HG02588 (cell line): ENCODE measurements around the gene TLNRD1.
"Not testable (repeated sequence)": the region's sequence is repeated elsewhere in the genome, so short reads cannot be mapped to it uniquely, and the experiment has no call there.

Experiments
- ATAC-seq: cut with Tn5 transposase; IDR thresholded peaks from one replicate; pipeline ENCODE4 v1.9.1; 2021; ENCODE audit warnings: mild to moderate bottlenecking, moderate library complexity; ENCODE audit not compliant: unreplicated experiment

The TLNRD1 gene

GRCh38 chr15:81000624-81001151 is at the start of gene TLNRD1:
Gene TLNRD1, plus strand, starts transcription at chr15:81000923. Its CDS starts 1,349 bp downstream, at chr15:81002272.
- ATAC-seq: peak; percentile 61

DNA sequence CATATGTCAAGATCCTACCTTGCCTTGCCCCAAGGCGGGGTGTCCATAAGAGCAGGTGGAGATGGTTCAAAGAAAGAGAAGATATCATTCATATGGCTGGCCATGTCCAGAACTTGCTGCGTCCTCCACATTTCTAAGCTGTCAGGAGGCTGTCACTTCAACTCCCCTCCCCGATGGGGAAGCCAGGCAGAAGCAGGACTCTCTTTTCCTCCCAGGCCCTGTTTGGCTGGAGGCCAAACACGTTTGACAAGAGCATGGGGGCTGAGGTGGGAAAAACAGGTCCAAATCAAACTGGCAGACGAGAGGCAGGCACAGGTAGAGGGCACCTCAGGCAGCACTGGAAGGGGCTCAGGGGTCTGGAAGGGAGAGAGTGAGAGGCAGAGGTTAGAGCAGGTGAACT is 48.8 kb upstream of the TLNRD1 start:
- no peak for ATAC-seq

- no peak for ATAC-seq
These were observed 47.4 kb upstream of the TLNRD1 start for GRCh38 chr15:80953001-80953952.

DNA sequence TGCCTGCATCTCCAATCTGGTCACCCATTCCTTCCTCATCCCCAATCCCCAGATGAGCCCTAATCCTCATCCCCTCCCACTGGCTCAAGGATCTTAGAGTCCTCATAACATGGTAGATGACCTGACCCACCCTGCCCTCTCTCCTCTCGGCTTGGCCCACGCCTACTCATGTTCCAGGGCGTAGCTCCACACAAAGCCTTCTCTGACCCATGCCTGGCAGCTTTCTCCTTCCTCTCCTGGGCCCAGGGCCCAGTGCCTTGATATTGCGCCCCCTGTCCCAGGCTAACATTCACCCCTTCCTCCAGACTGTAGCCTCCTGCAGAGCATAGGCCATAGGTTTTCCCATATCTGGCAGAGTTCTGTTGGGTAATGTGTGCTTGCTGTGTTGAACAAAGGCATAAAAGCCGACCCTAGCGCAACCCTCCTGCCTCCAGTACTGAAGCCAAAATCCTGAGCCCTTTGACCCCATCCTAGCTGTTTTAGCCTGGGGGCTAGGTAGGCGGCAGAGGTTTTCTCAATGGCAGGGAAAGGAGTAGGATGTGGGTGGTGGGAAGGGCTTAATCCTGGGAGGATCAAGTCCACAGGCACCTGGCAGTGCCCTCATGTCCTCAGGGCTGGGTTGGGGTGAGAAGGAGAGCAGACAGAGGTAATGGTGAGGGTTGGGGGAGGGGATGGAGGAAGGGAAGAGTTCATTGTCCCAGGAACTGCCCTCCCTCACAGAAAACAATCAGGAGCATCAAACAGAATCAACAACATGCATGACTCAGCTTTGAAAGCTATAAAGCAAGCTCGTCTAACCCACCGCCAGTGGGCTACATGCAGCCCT is 46.6 kb upstream of the TLNRD1 start:
- no peak for ATAC-seq

DNA sequence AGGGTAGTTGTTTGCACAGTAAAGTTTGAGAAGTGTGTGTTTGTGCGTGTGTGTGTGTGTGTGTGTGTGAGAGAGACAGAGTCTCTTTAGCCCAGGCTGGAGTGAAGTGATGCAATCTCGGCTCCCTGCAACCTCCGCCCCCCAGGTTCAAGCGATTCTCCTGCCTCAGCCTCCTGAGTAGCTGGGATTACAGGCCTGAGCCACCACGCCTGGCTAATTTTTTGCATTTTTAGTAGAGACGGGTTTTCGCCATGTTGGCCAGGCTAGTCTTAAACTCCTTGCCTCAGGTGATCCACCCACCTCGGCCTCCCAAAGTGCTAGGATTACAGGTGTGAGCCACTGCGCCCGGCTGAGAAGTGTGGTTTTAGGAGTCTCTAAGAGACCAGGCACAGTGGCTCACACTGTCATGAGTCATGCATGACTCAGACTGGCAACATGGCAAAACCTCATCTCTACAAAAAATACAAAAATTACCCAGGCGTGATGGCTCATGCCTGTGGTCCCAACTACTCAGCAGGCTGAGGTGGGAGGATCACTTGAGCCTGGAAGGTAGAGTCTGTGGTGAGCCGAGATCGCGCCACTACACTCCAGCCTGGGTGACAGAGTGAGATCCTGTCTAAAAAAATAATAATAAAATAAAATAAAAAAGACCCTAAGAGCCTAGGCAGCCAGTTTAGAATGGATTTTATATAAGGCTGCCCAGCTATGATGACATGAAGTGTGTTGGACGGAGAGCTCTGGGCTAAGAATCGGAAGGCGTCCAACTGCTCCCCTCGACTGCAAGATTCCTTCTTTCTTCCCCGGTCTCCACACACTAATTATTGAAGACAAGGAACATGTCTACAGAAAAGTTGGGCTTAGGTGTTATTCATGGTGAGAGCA is 44.9 kb upstream of the TLNRD1 start:
- ATAC-seq: not testable (repeated sequence)

DNA sequence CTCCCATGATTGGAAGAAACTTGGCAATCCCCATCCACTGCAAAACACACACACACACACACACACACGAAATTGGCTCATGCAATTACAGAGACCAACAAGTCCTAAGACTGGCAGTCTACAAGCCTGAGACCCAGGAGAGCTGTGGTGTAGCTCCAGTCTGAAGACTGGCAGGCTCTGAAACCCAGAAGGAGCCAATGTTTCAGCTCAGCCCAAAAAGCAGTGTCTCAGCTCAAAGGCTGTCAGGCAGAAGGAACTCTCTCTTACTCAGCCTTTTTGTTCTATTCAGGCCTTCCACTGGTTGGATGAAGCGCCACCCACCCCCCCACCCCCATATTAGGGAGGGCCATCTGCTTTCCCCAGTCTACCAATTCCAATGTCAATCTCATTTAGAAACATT is 43.2 kb upstream of the TLNRD1 start:
- no peak for ATAC-seq

DNA sequence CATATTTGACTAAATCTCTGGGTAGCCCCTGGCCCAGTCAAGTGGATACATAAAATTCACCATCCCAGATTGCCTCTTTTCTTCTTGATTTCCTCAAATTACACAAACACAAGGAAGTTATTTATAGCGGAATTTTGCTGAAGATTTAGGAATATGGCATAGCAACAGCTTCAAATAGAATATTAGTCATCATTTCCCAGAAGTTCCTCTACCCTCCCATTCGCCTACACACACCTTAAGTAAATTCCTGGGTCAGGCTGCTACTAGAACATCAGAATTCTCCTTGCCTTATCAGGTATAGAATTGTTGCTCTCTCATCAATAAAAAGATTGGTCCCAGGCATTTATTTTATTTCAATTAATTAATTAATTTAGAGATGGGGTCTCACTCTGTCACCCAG is 42.7 kb upstream of the TLNRD1 start:
- no peak for ATAC-seq

DNA sequence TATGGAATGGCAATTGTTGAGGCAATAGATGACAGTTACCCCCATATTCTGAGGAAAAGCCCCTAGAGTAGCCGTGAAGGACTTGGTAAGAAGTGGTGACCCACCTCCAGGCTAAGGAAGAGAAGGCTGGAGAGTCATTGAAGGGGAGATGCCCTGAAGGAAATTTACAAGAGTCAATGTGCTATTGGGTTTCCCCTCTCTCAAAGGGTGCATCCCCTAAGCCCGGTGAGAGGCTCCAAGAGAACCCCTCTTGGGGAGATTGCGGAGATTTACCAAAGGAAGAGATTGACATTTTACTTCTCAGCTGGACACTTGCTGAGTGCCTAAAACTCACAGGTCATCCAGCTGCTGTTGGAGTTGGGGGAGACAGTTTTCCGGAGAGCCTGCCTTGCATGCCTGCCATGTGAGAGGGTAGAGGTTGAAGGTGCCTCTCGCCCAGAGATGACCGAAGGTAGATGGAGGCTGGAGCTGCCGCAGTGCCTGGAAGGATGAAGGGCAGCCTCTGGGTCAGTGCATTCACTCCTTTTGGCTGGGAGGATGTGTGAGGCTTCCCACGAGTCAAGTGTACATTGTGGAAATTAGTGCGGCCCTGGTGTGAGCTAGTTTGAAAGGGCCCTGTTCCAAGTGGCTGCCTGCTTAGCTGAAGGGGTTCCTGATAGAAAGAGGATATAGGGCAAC is 41.8 kb upstream of the TLNRD1 start:
- no peak for ATAC-seq

GRCh38 chr15:80965454-80965853 is 35.3 kb upstream of the TLNRD1 start:
- ATAC-seq: not testable (repeated sequence)

- ATAC-seq: no peak
These were observed 34.1 kb upstream of the TLNRD1 start for GRCh38 chr15:80966431-80967197.

- ATAC-seq: no peak
These were observed 33.3 kb upstream of the TLNRD1 start for GRCh38 chr15:80967451-80967850.

GRCh38 chr15:80967991-80968510 is 32.7 kb upstream of the TLNRD1 start:
- no peak for ATAC-seq

DNA sequence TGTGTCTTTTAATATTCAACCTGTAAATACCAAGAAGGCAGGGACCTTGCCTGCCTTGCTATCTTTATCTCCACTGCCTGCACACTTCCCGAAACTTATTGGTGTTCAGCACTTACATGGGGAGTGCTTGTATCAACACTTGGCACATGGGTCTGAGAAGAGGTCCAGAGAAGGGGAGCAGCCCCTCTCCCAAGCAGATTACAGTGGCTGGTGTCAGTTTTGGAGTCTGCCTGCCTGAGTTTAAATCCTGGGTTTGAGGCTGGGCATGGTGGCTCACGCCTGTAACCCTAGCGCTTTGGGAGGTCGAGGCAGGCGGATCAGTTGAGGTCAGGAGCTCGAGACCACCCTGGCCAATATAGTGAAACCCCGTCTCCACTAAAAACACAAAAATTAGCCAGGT is 31.4 kb upstream of the TLNRD1 start:
- no peak for ATAC-seq

- no peak for ATAC-seq
These were observed 30.6 kb upstream of the TLNRD1 start for GRCh38 chr15:80970018-80970657.

DNA sequence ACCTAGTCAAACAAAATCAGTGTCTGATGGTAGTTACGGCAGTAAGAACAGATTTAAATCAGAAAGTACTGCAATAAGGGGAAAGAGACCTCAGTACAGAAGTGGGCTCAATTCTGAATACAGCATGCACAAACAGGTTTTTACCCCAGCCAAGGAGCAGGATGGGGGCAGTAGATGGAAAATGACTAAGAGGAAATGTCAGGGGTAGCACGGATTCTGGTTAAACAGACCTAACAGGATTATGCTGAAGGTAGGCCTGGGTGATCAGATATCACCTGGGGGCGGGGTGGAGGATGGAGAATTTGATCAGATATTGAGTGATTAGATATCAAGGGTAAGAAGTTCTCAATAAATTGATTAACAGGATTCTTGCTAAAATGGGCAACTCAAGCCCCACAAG is 30.1 kb upstream of the TLNRD1 start:
- no peak for ATAC-seq

DNA sequence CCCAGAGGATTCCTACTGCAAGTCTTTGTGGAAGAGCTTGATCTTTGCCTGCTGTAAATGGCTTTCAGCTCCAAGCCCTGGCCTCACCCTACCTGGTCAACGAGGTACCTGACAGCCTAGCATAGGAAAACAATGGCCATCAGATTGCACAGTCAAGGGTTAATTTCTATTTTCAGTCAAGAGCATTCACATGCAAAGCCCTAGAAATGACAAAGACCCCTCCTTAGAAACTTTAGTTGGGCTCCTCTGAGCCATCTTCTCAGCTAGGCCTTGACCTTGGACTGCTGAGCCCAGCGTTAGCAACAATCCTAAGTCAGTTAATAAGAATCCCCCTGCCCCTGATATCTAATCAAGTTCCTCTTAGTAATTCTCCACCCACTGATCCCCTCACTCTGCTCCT is 29.6 kb upstream of the TLNRD1 start:
- no peak for ATAC-seq

GRCh38 chr15:80972276-80972675 is 28.4 kb upstream of the TLNRD1 start:
- ATAC-seq: no peak

- no peak for ATAC-seq
These were observed 25.8 kb upstream of the TLNRD1 start for GRCh38 chr15:80974914-80975313.

- no peak for ATAC-seq
These were observed 23.9 kb upstream of the TLNRD1 start for GRCh38 chr15:80976851-80977250.
